Right ventricle myocardium superior (tissue), 1 donor: Measurements from ENCODE around the gene SDCCAG8. TPM values are rescaled to one million over a fixed set of nuclear protein-coding genes. Genes with fewer than 3 reads are reported as not detected.
A peak's percentile ranks its signal among the peaks of the same experiment; 100 is the strongest.
"Not testable (repeated sequence)": the region's sequence is repeated elsewhere in the genome, so short reads cannot be mapped to it uniquely, and the experiment has no call there.

Source experiments
- ATAC-seq: fragments of 200-7000 bp; cut with Tn5 transposase; one replicate; pipeline ENCODE4 v1.9.1; 2020; ENCODE audit warnings: mild to moderate bottlenecking; ENCODE audit not compliant: poor library complexity
- DNase-seq: peaks from one replicate; pipeline ENCODE4 v3.0.0-alpha.2; 2020
- intact Hi-C: fragments of 100-400 bp; cut with DNase I; formaldehyde crosslinking; loops from one replicate; pipeline ENCODE4 v1.11.2; 2022
- long read RNA-seq: library from polyadenylated mRNA; unstranded; transcript quantifications from one replicate; pipeline ENCODE4 v2.0.0, GENCODE V29; 2021
- total RNA-seq: library from RNA; stranded (reverse); fragmentation: NEBNext Ultra II Directional; extraction: Animal tissue kit (Norgen Biotek cat#: 25700); gene quantifications from one replicate; pipeline ENCODE4 v1.2.1, GENCODE V29; 2021
- donor health status: DM: no; HTN: yes; CAD: no; lungs with severe emphysema.

The SDCCAG8 gene
- total RNA-seq = 16.5 TPM
- long read RNA-seq, transcript SDCCAG8-201 (18 exons, 2,567 nt) = major isoform, 7 of 26 reads
- long read RNA-seq, partial matches to known transcripts = 1 of 26 reads
- long read RNA-seq, other reads (novel, unspliced or antisense) = 18 of 26 reads

DNA sequence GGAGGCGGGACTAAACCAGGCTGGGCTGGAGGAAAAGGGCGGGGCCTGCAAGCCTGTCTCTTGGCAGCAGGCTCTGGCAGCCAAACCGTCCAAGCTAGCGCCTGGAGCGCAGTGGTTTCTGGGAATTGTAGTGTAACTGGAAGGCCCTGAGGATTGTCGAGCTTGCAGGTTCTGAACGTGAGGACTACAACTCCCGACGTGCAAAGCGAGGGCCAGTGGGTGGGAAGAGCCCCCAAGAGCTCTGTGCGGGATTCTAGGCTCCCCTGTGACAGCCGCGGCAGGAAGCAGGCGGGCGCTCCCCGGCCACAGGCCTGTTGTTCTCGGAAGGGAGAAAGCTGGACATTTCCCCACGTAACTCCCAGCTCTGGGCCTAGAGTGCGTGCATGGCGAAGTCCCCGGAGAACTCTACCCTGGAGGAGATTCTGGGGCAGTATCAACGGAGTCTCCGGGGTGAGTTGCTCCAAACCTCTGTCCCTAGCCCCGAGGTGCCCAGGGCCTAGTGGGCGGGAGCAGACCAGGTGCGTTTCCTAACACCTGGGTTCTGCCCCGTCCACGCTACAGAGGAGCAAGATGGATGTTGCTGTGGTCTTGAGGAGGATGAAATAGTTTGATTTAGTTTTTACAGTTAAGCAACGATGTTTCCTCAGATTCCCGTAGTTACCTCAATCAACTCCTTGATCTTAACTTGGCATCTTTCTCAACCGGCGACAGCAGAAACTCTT lies at the start of gene SDCCAG8:
Gene SDCCAG8 (plus strand): TSS at position 251 of the 722 bp plus-strand sequence. CDS start 133 bp downstream, at position 384.
- DNase-seq (peak; percentile 98), ATAC-seq (peak; percentile 92)
- intact Hi-C loops = no loop called here

DNA sequence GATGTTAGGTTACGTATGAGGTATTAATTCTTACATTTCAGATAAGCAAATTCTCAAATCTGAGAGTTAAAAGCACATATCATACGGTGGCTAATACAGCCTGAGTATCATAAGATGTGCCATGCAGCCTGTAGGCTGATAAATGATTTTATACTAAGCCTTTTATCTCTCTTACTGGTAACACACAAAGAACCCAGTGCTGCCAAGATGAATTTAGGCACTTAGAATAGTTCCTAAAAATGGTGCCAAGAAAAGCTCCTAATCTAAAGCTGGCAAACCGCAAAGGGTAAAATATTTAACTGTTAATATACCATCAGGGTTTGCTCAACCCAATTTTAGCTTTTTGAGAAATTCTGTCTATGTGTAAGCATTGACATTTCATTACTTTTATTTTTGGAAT lies 43.9 kb upstream of the SDCCAG8 start:
- peak; percentile 86 for ATAC-seq
- intact Hi-C loops = not testable (repeated sequence)

GRCh38 chr1:243213045-243213787 lies 42.6 kb upstream of the SDCCAG8 start:
- intact Hi-C loops = no loop called here
- DNase-seq (no peak), ATAC-seq (peak; percentile 84)

More for the DNA sequence above, 43.9 kb upstream of the SDCCAG8 start:
- DNase-seq = not testable (repeated sequence)

DNA sequence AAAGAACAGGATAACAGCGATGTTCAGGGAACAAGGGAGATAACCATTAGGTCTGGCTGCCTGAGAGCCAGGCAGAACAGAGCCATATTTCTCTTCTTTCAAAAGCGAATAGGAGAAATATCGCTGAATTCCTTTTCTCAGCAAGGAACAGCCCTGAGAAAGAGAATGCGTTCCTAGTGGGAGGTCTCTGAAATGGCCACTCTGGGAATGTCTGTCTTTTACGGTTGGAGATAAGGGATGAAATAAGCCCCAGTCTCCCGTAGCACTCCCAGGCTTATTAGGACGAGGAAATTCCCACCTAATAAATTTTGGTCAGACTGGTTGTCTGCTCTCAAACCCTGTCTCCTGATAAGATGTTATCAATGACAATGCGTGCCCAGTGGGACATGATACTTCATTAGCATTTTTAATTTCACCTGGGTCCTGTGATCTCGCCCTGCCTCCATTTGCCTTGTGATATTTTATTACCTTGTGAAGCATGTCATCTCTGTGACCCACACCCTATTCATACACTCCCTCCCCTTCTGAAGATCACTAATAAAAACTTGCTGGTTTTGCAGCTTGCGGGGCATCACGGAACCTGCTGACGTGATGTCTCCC lies 40.5 kb upstream of the SDCCAG8 start:
- intact Hi-C loops, ATAC-seq, DNase-seq: not testable (repeated sequence)

GRCh38 chr1:243216741-243217140 lies 39.1 kb upstream of the SDCCAG8 start:
- DNase-seq (no peak), ATAC-seq (no peak)
- intact Hi-C loops = no loop called here

GRCh38 chr1:243217349-243217748 lies 38.5 kb upstream of the SDCCAG8 start:
- no peak for DNase-seq
- intact Hi-C loops = no loop called here
- ATAC-seq = no peak

DNA sequence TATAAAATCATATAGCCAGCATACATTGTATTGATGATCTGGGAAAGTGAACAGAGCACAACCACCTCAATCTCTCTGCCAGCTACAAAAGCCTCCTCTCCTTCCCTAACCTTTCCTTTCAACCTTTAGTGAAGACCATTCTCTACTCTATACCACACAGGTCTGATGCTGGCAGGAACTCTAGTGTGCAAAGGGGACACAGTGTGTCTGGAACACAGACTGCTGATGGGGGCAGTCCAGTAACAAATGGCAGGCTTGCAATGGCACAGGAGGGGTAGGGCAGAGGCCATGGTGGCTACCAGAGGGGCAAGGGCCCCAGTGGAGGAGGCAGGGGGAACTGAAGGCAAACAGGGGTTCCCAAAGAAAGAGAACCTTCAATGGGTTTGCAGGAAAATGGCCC lies 37.8 kb upstream of the SDCCAG8 start:
- intact Hi-C loops = no loop called here
- DNase-seq = no peak
- no peak for ATAC-seq

GRCh38 chr1:243227622-243228021 lies 28.2 kb upstream of the SDCCAG8 start:
- intact Hi-C loops = no loop called here
- ATAC-seq (no peak), DNase-seq (no peak)

- ATAC-seq (no peak), DNase-seq (no peak)
- intact Hi-C loops = no loop called here
Observed at GRCh38 chr1:243229526-243229925, 26.3 kb upstream of the SDCCAG8 start.

DNA sequence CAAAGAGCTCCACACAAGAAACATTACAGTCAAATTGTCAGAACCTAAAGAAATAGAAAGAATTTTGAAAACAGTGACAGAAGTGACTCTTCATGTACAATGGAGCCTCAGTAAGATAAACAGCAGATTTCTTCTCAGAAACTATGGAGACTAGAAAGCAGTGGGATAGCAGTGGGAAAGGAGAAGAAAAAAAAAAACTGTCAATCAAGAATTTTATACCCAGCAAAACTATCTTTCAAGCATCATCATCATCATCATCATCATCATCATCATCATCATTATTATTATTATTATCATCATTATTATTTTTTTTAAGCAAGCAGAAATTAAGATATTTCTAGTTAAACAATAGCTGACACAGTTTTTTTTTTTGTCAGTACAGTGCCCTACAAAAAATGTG lies 24.9 kb upstream of the SDCCAG8 start:
- no peak for ATAC-seq
- no peak for DNase-seq
- intact Hi-C loops = no loop called here

DNA sequence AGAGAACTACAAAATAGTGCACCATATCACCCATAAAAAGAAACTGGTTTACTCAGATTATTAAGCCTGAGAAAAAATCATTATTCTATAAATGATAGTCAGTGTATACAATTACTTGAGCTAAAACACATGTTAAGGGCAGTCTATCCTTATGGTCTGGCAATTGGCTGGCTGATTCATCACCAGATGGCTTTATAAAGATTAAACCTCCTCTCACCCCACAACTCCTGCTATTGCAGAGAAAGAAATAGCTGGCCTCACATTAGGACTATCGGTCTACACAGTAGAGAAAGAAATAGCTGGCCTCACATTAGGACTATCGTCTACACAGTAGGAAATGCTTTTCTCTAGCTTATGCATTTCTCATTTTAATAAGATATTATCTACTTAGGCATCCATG lies 21.9 kb upstream of the SDCCAG8 start:
- no peak for DNase-seq
- intact Hi-C loops = no loop called here
- no peak for ATAC-seq

DNA sequence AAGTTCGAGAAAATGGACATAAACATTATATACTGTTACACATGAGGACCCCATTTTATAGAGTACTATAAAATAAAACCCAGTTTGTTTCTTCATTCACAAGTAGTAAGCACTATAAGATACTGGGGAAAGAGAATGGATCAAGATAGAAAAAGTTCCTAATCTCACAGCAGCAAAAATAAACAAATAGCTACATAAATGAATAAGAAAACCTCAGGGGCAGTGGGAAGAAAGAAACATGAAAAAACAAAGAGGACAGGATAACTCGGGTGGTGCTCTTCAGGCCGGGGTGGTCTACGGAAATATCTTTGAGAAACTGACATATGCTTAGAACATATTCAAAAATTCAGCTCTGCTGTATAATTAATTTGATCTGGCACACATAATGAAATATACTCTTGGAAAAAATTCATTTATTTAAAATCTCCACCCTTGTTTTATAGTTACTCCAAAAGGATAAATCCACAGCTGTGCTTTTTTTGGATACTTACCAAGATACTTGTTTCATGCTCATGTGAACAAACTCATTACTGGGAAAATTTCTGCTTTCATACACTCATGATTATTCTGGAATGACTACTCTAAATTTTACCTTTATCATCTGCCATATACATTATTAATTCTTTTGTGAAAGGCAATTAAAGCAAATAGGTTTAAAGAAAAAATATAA lies 20.7 kb upstream of the SDCCAG8 start:
- intact Hi-C loops = no loop called here
- DNase-seq = no peak
- ATAC-seq = peak; percentile 73

GRCh38 chr1:243236604-243237252 lies 19.1 kb upstream of the SDCCAG8 start:
- intact Hi-C loops = no loop called here
- DNase-seq = no peak
- ATAC-seq = no peak

GRCh38 chr1:243244432-243244841 lies 11.4 kb upstream of the SDCCAG8 start:
- DNase-seq (no peak), ATAC-seq (no peak)
- intact Hi-C loops = no loop called here

GRCh38 chr1:243246916-243247315 lies 8.9 kb upstream of the SDCCAG8 start:
- DNase-seq (no peak), ATAC-seq (peak; percentile 40)
- intact Hi-C loops = no loop called here

- intact Hi-C loops = no loop called here
- DNase-seq = no peak
- no peak for ATAC-seq
Observed at GRCh38 chr1:243247901-243248300, 7.9 kb upstream of the SDCCAG8 start.

DNA sequence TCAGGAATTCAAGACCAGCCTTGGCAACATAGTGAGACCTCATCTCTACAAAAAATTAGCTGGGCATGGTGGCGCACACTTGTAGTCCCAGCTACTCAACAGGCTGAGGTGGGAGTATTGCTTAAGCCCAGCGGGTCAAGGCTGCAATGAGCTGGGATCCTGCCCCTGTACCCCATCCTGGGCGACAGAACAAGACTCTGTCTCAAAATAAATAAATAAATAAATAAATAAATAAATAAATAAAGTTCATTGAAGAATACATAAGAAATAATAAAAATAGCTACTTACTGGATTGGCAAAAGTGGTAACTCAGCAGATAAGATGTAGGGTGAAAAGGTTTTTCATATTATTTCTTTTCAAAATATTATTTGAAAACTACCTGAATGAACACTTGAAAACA lies 6.6 kb upstream of the SDCCAG8 start:
- DNase-seq (no peak), ATAC-seq (no peak)
- intact Hi-C loops = no loop called here

DNA sequence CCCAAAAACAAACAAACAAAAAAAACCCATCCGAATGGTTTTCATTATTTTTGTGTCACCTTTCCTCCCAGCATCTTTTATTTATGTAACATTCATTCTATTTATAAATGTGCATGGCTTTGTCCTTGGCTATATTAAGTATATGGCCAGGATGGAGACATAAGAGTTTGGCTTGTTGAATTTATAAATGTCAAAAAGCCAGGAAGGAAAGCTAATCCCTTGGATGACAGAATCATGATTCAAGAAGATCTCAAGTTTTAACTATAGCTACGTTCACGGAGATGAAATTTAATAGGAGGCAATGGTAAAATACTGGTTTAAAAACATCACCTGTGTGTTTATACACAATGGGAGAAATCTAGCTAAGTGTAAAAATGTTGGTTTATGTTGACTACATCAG lies 5.7 kb upstream of the SDCCAG8 start:
- DNase-seq = no peak
- no peak for ATAC-seq
- intact Hi-C loops = no loop called here

- ATAC-seq (no peak), DNase-seq (no peak)
- intact Hi-C loops = no loop called here
Observed at GRCh38 chr1:243251539-243251938, 4.3 kb upstream of the SDCCAG8 start.
